Liver (tissue), 9 donors: ENCODE measurements around the gene CYFIP1. TPM values are rescaled to one million over a fixed set of nuclear protein-coding genes. Genes with fewer than 3 reads are reported as not detected.

ENCODE experiments used
- DNase-seq: peaks from one replicate; pipeline ENCODE4 v3.0.0-alpha.2; 2017; ENCODE audit warnings: low spot score
- H3K27ac ChIP-seq, 2 donors: one replicate each; pipeline ENCODE4 v1.7.0; 2013; ENCODE audit warnings: inconsistent platforms in 2 of 2, low read length in 2 of 2, control low read depth in 1 of 2, low read depth in 1 of 2, mild to moderate bottlenecking in 1 of 2
- H3K27me3 ChIP-seq, 4 donors: one replicate each; pipeline versions ENCODE4 v1.6.1 to v1.7.0; 2013; ENCODE audit warnings: low read length in 3 of 4, inconsistent platforms in 1 of 4, mild to moderate bottlenecking in 1 of 4, moderate library complexity in 1 of 4; ENCODE audit not compliant: control insufficient read depth in 4 of 4, insufficient read depth in 4 of 4
- H3K36me3 ChIP-seq, 4 donors: one replicate each; pipeline versions ENCODE4 v1.6.1 to v1.7.0; 2013; ENCODE audit warnings: low read length in 3 of 4, mild to moderate bottlenecking in 3 of 4, low read depth in 1 of 4, moderate library complexity in 1 of 4; ENCODE audit not compliant: control insufficient read depth in 4 of 4, insufficient read depth in 3 of 4
- H3K4me1 ChIP-seq, 4 donors: one replicate each; pipeline versions ENCODE4 v1.6.1 to v1.7.0; 2013; ENCODE audit warnings: low read length in 3 of 4, mild to moderate bottlenecking in 3 of 4, moderate library complexity in 1 of 4; ENCODE audit not compliant: control insufficient read depth in 4 of 4, insufficient read depth in 4 of 4
- H3K4me3 ChIP-seq, 3 donors: one replicate each; pipeline versions ENCODE4 v1.6.1 to v1.7.0; 2013; ENCODE audit warnings: low read length in 3 of 3, control low read depth in 1 of 3, low read depth in 1 of 3, mild to moderate bottlenecking in 1 of 3
- H3K9ac ChIP-seq, 2 donors: one replicate each; pipeline ENCODE4 v1.7.0; 2013; ENCODE audit warnings: low read length in 2 of 2, mild to moderate bottlenecking in 2 of 2, moderate library complexity in 2 of 2, control low read depth in 1 of 2, low read depth in 1 of 2
- H3K9me3 ChIP-seq, 4 donors: one replicate each; pipeline versions ENCODE4 v1.6.1 to v1.7.0; 2013; ENCODE audit warnings: low read length in 3 of 4; ENCODE audit not compliant: control insufficient read depth in 4 of 4
- CTCF ChIP-seq: fragments of 150-350 bp; IDR thresholded peaks from 2 replicates; pipeline ENCODE4 v1.5.1; 2017; ENCODE audit warnings: improper control_type of control experiment, low read depth, low read length; ENCODE audit not compliant: missing input control
- FOXA2 ChIP-seq: IDR thresholded peaks from 2 replicates; pipeline ENCODE4 v1.6.1; 2016; ENCODE audit warnings: antibody characterized with exemption
- GABPA ChIP-seq, 2 donors: IDR thresholded peaks in 1 of 2; conservative IDR thresholded peaks in 1 of 2; 2 replicates each; pipeline ENCODE4 v1.6.1; 2016; ENCODE audit warnings: antibody characterized with exemption in 2 of 2, mild to moderate bottlenecking in 1 of 2, moderate library complexity in 1 of 2
- HNF4A ChIP-seq, 2 donors: conservative IDR thresholded peaks; 2 replicates each; pipeline ENCODE4 v1.6.1; 2016; ENCODE audit warnings: antibody characterized with exemption in 2 of 2, mild to moderate bottlenecking in 2 of 2
- HNF4G ChIP-seq: IDR thresholded peaks from 2 replicates; pipeline ENCODE4 v1.6.1; 2016; ENCODE audit warnings: antibody characterized with exemption
- JUND ChIP-seq, 2 donors: IDR thresholded peaks; 2 replicates each; pipeline ENCODE4 v1.6.1; 2016; ENCODE audit warnings: antibody characterized with exemption in 2 of 2
- MAX ChIP-seq: IDR thresholded peaks from 2 replicates; pipeline ENCODE4 v1.6.1; 2016; ENCODE audit warnings: antibody characterized with exemption
- RAD21 ChIP-seq, 2 donors: IDR thresholded peaks; 2 replicates each; pipeline ENCODE4 v1.6.1; 2016; ENCODE audit warnings: antibody characterized with exemption in 2 of 2, mild to moderate bottlenecking in 2 of 2
- REST ChIP-seq: IDR thresholded peaks from 2 replicates; pipeline ENCODE4 v1.6.1; 2016; ENCODE audit warnings: antibody characterized with exemption, mild to moderate bottlenecking
- RXRA ChIP-seq, 2 donors: IDR thresholded peaks; 2 replicates each; pipeline ENCODE4 v1.6.1; 2017 to 2018; ENCODE audit warnings: antibody characterized with exemption in 2 of 2, mild to moderate bottlenecking in 1 of 2
- SP1 ChIP-seq: IDR thresholded peaks from 2 replicates; pipeline ENCODE4 v1.6.1; 2018; ENCODE audit warnings: antibody characterized with exemption, mild to moderate bottlenecking
- TAF1 ChIP-seq: conservative IDR thresholded peaks from 2 replicates; pipeline ENCODE4 v1.6.1; 2016; ENCODE audit warnings: antibody characterized with exemption, mild to moderate bottlenecking
- YY1 ChIP-seq: IDR thresholded peaks from 2 replicates; pipeline ENCODE4 v1.6.1; 2016; ENCODE audit warnings: antibody characterized with exemption, mild to moderate bottlenecking
- ZBTB33 ChIP-seq: IDR thresholded peaks from 2 replicates; pipeline ENCODE4 v1.6.1; 2016; ENCODE audit warnings: antibody characterized with exemption
- WGBS: extraction: QIAGEN DNeasy Blood & Tissue Kit; methylation state at CpG from one replicate; pipeline ENCODE4 v1.1.7; 2013; 5-methylcytosine and 5-hydroxymethylcytosine counted together
- polyA plus RNA-seq, 2 donors: library from polyadenylated mRNA; stranded (reverse) in 1 of 2; unstranded in 1 of 2; fragments of 200-250 nt in 1 of 2; fragments of >200 nt in 1 of 2; fragmentation: Nextera tagmentation in 1 of 2; extraction: Ambion mirVana in 1 of 2; gene quantifications; one replicate each; pipeline versions ENCODE4 v1.2.1 to v1.2.3, GENCODE V29; 2013 to 2015
- total RNA-seq, 2 donors: library from RNA; depleted of rRNA; stranded (reverse); fragments of >200 nt; gene quantifications; one replicate each; pipeline ENCODE4 v1.2.3, GENCODE V29; 2014
- donor health status: healthy.
- donor health status: healthy.
- donor health status: healthy.
- donor health status: healthy.
- donor health status: healthy.

The CYFIP1 gene
- total and polyA plus RNA-seq, 4 donors, result 13.5 to 48.3 (median 38.3) TPM

- no peaks in the 10 kb centered on the region for H3K9me3 ChIP-seq
- no peaks in the 10 kb centered on the region for H3K27me3 ChIP-seq
- H3K27ac ChIP-seq, result no peak overlapping the region
- DNase-seq, result no peak
- H3K4me1 ChIP-seq, result peaks cover 0 to 20% (median 7%) of the 10 kb centered on the region in 4 donors
- TF ChIP-seq FOXA2 (no peak), YY1 (no peak), RAD21 (IDR thresholded peaks at IDR 0.05) (no peak), MAX (no peak), GABPA (IDR thresholded peaks at IDR 0.05 in 1 of 2, conservative IDR thresholded peaks at IDR 0.05 in 1 of 2) (no peak), SP1 (no peak), JUND (IDR thresholded peaks at IDR 0.05) (no peak), HNF4G (no peak), REST (no peak)
- H3K9ac ChIP-seq, result no peak overlapping the region
- H3K4me3 ChIP-seq, result no peak overlapping the region
- H3K36me3 ChIP-seq, result no peaks in the 10 kb centered on the region
- WGBS, result 75% methylated on average over 14 of the region's 14 CpGs
These were observed 25.2 kb downstream of the CYFIP1 start for GRCh38 chr15:22954798-22955543.

- no peak for DNase-seq
- H3K9ac ChIP-seq, result no peak overlapping the region
- no peaks in the 10 kb centered on the region for H3K9me3 ChIP-seq
- H3K27ac ChIP-seq, result no peak overlapping the region
- no peak overlapping the region for H3K4me3 ChIP-seq
- H3K27me3 ChIP-seq, result no peaks in the 10 kb centered on the region
- WGBS, result 91% methylated on average over 12 of the region's 12 CpGs
- peaks cover 0 to 18% (median 5%) of the 10 kb centered on the region in 4 donors for H3K4me1 ChIP-seq
- no peaks in the 10 kb centered on the region for H3K36me3 ChIP-seq
- TF ChIP-seq TAF1 (no peak), RAD21 (IDR thresholded peaks at IDR 0.05) (no peak), ZBTB33 (no peak), FOXA2 (no peak), SP1 (no peak), HNF4G (no peak), JUND (IDR thresholded peaks at IDR 0.05) (no peak), HNF4A (conservative IDR thresholded peaks at IDR 0.05) (no peak), RXRA (IDR thresholded peaks at IDR 0.05) (no peak), CTCF (no peak)
These were observed 25.8 kb downstream of the CYFIP1 start for GRCh38 chr15:22954326-22954725.
